ENCODE data around the gene NAA11.

The NAA11 gene

DNA sequence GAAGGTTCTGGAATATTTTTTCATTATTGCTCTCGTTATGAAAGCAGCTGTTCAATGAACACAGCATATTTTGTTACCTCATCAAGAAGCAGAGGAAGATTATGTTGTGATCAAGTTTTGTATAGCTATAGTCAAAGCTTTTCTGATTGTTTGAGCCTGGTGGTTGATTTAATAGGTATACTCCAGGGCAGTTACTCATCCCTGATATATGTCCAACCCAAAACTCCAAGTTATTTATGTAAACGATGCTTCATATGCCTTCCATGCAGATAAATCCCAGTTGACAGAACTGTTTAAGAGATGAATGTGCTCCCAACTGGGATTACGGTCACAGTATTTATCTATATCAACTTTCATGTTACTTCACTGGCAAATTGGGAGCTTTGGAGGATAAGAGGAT is 19.1 kb downstream of the NAA11 start (continued):
- TF ChIP-seq KLF8 (tag by site-specific recombination; IDR thresholded peaks at IDR 0.05) (no peak), EGR2 (tag by site-specific recombination; IDR thresholded peaks at IDR 0.05; ENCODE audit: low read depth) (no peak), ZNF664 (tag by site-specific recombination; IDR thresholded peaks at IDR 0.05) (no peak), ZBTB1 (tag by site-specific recombination; IDR thresholded peaks at IDR 0.05) (no peak), HOXC10 (CRISPR knock-in tag; IDR thresholded peaks at IDR 0.05) (no peak), ZBTB7A (tag by site-specific recombination; IDR thresholded peaks at IDR 0.05; ENCODE audit: low read depth) (no peak), ZNF157 (tag by site-specific recombination; IDR thresholded peaks at IDR 0.05) (no peak)
- TF ChIP-seq, protein P1, sequence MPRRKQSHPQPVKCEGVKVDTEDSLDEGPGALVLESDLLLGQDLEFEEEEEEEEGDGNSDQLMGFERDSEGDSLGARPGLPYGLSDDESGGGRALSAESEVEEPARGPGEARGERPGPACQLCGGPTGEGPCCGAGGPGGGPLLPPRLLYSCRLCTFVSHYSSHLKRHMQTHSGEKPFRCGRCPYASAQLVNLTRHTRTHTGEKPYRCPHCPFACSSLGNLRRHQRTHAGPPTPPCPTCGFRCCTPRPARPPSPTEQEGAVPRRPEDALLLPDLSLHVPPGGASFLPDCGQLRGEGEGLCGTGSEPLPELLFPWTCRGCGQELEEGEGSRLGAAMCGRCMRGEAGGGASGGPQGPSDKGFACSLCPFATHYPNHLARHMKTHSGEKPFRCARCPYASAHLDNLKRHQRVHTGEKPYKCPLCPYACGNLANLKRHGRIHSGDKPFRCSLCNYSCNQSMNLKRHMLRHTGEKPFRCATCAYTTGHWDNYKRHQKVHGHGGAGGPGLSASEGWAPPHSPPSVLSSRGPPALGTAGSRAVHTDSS (tag by site-specific recombination; IDR thresholded peaks at IDR 0.05) = no peak

DNA sequence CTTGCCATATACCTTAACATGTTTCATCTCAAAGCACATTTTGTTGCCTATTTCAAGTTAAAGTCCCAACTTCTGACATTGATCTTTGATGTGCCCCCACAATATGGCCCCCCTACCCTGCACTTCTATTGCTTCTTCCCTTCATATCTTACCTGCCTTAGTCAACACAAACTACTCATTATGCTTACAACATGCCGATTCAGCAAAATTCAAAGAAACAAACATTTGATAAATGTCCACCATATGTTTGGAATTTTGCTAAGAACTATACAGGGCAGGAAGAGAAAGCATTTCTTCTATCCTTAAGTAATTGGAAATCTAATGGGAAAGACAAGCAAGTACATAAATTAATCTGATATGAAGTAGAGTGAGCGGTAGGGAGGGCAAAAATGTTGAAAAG is 25.6 kb downstream of the NAA11 start:
- CTCF ChIA-PET = no interaction called here
- POLR2A ChIA-PET = no interaction called here
- Histone ChIP-seq H3K36me3 (ENCODE audit: control insufficient read depth in 2 of 2, insufficient read depth in 1 of 2, low read length in 2 of 2) (no peaks in the 10 kb centered on the region), H3K9me3 (ENCODE audit: control insufficient read depth, insufficient read depth, low read depth, low read length) (no peaks in the 10 kb centered on the region), H3K4me1 (ENCODE audit: control insufficient read depth, insufficient read depth, low read length) (no peaks in the 10 kb centered on the region), H3K4me3 (ENCODE audit: low read depth, low read length) (no peak overlapping the region), H3K27ac (ENCODE audit: extremely low read depth, low read depth, low read length) (no peak overlapping the region)
- TF ChIP-seq KLF10 (tag by site-specific recombination; IDR thresholded peaks at IDR 0.05) (no peak), ZNF114 (tag by site-specific recombination; IDR thresholded peaks at IDR 0.05) (no peak), ZBTB48 (tag by site-specific recombination; IDR thresholded peaks at IDR 0.05) (no peak)

GRCh38 chr4:79298484-79298883 is 27.4 kb downstream of the NAA11 start:
- no peak overlapping the region for H3K27ac ChIP-seq (ENCODE audit: extremely low read depth, low read depth, low read length)
- H3K9me3 ChIP-seq (ENCODE audit: control insufficient read depth, insufficient read depth, low read depth, low read length) = no peaks in the 10 kb centered on the region
- ChIA-PET POLR2A (no interaction called here), CTCF (no interaction called here)
- H3K4me1 ChIP-seq (ENCODE audit: control insufficient read depth, insufficient read depth, low read length) = no peaks in the 10 kb centered on the region
- no peak for TF ChIP-seq GLIS1 (tag by site-specific recombination; IDR thresholded peaks at IDR 0.05)
- TF ChIP-seq ZNF510 (tag by site-specific recombination; IDR thresholded peaks at IDR 0.05; ENCODE audit: insufficient replicate concordance) = no peak
- TF ChIP-seq ZSCAN30 (tag by site-specific recombination; IDR thresholded peaks at IDR 0.05) = no peak
- TF ChIP-seq KLF1 (tag by site-specific recombination; IDR thresholded peaks at IDR 0.05) = no peak
- no peak for TF ChIP-seq ZBTB1 (tag by site-specific recombination; IDR thresholded peaks at IDR 0.05)
- TF ChIP-seq ZNF24 (tag by site-specific recombination; IDR thresholded peaks at IDR 0.05) = no peak
- TF ChIP-seq HOXA7 (CRISPR knock-in tag; IDR thresholded peaks at IDR 0.05; ENCODE audit: borderline replicate concordance) = no peak
- TF ChIP-seq ZNF184 (tag by site-specific recombination; IDR thresholded peaks at IDR 0.05) = no peak
- no peak overlapping the region for H3K4me3 ChIP-seq (ENCODE audit: low read depth, low read length)
- H3K36me3 ChIP-seq (ENCODE audit: control insufficient read depth in 2 of 2, insufficient read depth in 1 of 2, low read length in 2 of 2) = no peaks in the 10 kb centered on the region

GRCh38 chr4:79298027-79298426 is 27.8 kb downstream of the NAA11 start:
- H3K4me3 ChIP-seq (ENCODE audit: low read depth, low read length) = no peak overlapping the region
- no peak overlapping the region for H3K27ac ChIP-seq (ENCODE audit: extremely low read depth, low read depth, low read length)
- ChIA-PET POLR2A (no interaction called here), CTCF (no interaction called here)
- no peaks in the 10 kb centered on the region for H3K4me1 ChIP-seq (ENCODE audit: control insufficient read depth, insufficient read depth, low read length)
- TF ChIP-seq TRIM28 (IDR thresholded peaks at IDR 0.05; ENCODE audit: borderline replicate concordance, low read length) (no peak), ZNF654 (tag by site-specific recombination; IDR thresholded peaks at IDR 0.05; ENCODE audit: low read depth) (no peak), ZNF423 (tag by site-specific recombination; IDR thresholded peaks at IDR 0.05) (no peak), ZNF629 (tag by site-specific recombination; IDR thresholded peaks at IDR 0.05) (no peak), ZNF521 (tag by site-specific recombination; IDR thresholded peaks at IDR 0.05) (no peak), ZNF433 (tag by site-specific recombination; IDR thresholded peaks at IDR 0.05; ENCODE audit: low read depth) (no peak), ZNF114 (tag by site-specific recombination; IDR thresholded peaks at IDR 0.05) (no peak), EGR2 (tag by site-specific recombination; IDR thresholded peaks at IDR 0.05; ENCODE audit: low read depth) (no peak), OVOL3 (tag by site-specific recombination; IDR thresholded peaks at IDR 0.05) (no peak), ZNF211 (tag by site-specific recombination; IDR thresholded peaks at IDR 0.05; ENCODE audit: low read depth) (no peak), MEIS1 (CRISPR knock-in tag; IDR thresholded peaks at IDR 0.05; ENCODE audit: borderline replicate concordance) (no peak), OSR2 (tag by site-specific recombination; IDR thresholded peaks at IDR 0.05) (no peak), BCL11B (tag by site-specific recombination; IDR thresholded peaks at IDR 0.05; ENCODE audit: low read depth) (no peak), ZNF768 (tag by site-specific recombination; IDR thresholded peaks at IDR 0.05) (no peak), PRDM1 (tag by site-specific recombination; IDR thresholded peaks at IDR 0.05) (no peak), ZXDB (tag by site-specific recombination; IDR thresholded peaks at IDR 0.05) (no peak), HOXA7 (CRISPR knock-in tag; IDR thresholded peaks at IDR 0.05; ENCODE audit: borderline replicate concordance) (no peak), TCF7L2 (IDR thresholded peaks at IDR 0.05; ENCODE audit: borderline replicate concordance, low read depth, low read length) (no peak)
- TF ChIP-seq, protein P2, sequence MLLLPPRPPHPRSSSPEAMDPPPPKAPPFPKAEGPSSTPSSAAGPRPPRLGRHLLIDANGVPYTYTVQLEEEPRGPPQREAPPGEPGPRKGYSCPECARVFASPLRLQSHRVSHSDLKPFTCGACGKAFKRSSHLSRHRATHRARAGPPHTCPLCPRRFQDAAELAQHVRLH (tag by site-specific recombination; IDR thresholded peaks at IDR 0.05) = no peak
- no peaks in the 10 kb centered on the region for H3K9me3 ChIP-seq (ENCODE audit: control insufficient read depth, insufficient read depth, low read depth, low read length)
- no peaks in the 10 kb centered on the region for H3K36me3 ChIP-seq (ENCODE audit: control insufficient read depth in 2 of 2, insufficient read depth in 1 of 2, low read length in 2 of 2)
